Central memory CD8-positive, alpha-beta T cell (primary cell): ENCODE measurements around the gene PCBP3.

Experiments
- ATAC-seq: fragments of 150-1000 bp; cut with Tn5 transposase; replicated peaks from 2 replicates; pipeline ENCODE4 v1.10.0; 2022; ENCODE audit warnings: mild to moderate bottlenecking, moderate FRiP score, moderate number of reproducible peaks; ENCODE audit not compliant: poor library complexity, severe bottlenecking; ENCODE audit errors: extremely low read depth
- DNase-seq, 2 donors: peaks; one replicate each; pipeline ENCODE4 v3.0.0; 2021; ENCODE audit warnings: low spot score in 2 of 2
- H3K27ac Mint-ChIP-seq: one replicate; pipeline ENCODE4 v1.8.0; 2022; ENCODE audit warnings: low read depth, mild to moderate bottlenecking, moderate library complexity, mixed read lengths
- H3K27me3 Mint-ChIP-seq: one replicate; pipeline ENCODE4 v1.8.0; 2022; ENCODE audit warnings: mixed read lengths
- H3K36me3 Mint-ChIP-seq: one replicate; pipeline ENCODE4 v1.8.0; 2022; ENCODE audit warnings: mild to moderate bottlenecking, moderate library complexity, mixed read lengths; ENCODE audit not compliant: insufficient read depth
- H3K4me1 Mint-ChIP-seq: one replicate; pipeline ENCODE4 v1.8.0; 2022; ENCODE audit warnings: mixed read lengths
- H3K4me3 Mint-ChIP-seq: one replicate; pipeline ENCODE4 v1.8.0; 2022; ENCODE audit warnings: mild to moderate bottlenecking, moderate library complexity, mixed read lengths
- H3K9me3 Mint-ChIP-seq: one replicate; pipeline ENCODE4 v1.8.0; 2022; ENCODE audit warnings: mixed read lengths

The PCBP3 gene

DNA sequence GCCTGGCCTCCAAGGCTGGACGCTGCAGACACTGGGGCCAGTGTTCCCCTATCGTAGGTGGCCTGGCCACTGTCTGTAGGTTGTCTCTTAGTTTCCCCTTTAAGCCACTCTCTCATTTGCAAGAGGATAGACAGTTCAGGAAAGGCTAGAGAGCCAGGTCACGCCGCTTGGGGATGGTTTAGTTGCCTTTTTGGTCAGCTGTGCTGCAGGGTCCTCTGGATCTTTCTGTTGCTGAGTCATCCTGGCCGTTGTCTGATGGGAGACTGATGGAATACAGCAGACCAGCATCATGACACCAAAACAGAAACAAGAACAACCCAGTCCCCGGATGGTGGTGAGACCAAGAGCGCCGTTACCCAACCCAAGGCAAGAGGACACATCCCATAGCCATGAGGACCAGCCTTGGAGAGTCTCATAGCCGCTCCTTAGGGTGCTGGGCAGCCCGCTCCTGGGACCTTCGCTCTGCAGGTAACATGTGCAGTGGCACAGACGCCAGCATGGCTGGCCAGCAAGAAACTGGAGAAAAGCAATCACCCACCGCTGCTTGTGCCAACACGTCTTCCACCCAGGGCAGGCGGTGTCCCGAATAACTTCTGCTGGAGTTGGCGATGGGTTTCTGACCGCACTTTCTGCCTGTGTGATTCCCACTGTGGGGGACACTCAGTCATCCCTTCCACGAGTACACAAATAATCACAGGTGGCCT, 258.9 kb downstream of the PCBP3 start:
- ATAC-seq: no peak
- Mint-ChIP-seq H3K4me3 (no peak overlapping the region), H3K4me1 (no peaks in the 10 kb centered on the region), H3K36me3 (no peaks in the 10 kb centered on the region), H3K27ac (no peak overlapping the region), H3K9me3 (no peaks in the 10 kb centered on the region), H3K27me3 (no peaks in the 10 kb centered on the region)
- no peak for DNase-seq

DNA sequence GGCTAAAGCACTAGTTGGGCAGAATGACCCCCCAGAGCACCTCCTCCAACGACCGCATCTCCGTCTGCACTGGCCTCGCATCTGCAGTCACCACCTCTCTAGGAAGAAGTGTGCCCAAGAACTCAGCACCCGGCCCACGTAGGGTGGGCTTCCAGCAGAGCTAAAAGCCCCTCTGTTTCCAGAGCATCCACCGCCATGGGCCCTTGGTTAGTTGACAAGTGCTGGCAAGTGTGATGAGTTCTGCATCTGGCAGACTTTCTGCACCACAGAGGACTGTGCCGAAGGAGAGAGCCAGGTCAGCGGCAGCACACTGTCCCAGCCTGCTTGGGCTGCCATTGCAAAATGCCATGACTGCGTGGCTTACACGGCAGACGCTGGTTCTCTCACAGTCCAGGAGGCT, 261.7 kb downstream of the PCBP3 start:
- Mint-ChIP-seq H3K27me3 (peaks cover 9% of the 10 kb centered on the region), H3K36me3 (no peaks in the 10 kb centered on the region), H3K27ac (no peak overlapping the region), H3K4me3 (no peak overlapping the region), H3K9me3 (no peaks in the 10 kb centered on the region), H3K4me1 (no peaks in the 10 kb centered on the region)
- DNase-seq (no peak), ATAC-seq (no peak)

DNA sequence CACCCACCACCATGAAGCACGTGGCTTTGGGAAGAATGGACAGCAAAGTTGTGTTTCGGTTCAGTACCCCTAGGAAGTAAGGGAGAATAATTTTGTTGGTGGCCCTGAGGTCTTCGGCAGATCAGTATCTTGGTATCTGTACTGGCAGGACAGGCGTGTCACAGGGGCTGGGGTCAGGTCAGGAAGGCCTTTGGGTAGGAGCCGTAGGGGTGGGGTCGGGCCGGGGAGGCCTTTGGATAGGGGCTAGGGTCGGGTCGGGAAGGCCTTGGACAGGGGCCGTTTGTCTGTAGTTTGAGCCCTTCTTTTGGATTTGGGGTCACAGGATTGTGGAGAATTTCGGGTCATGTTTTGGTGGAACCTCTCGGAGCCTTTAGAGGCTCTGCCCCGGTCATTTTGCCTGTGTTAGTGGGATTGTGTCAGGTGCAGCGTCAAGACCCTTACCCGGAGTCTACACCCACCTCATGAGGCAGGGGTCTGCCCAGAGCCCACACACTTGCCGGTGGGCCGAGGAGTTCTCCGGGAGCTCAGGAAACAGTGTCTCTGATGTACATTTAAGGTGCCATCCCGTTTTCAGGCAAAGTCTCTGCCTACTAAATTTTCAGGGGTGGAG, 262.8 kb downstream of the PCBP3 start:
- Mint-ChIP-seq H3K27ac (no peak overlapping the region), H3K27me3 (peaks cover 9% of the 10 kb centered on the region), H3K36me3 (no peaks in the 10 kb centered on the region), H3K4me3 (no peak overlapping the region), H3K9me3 (no peaks in the 10 kb centered on the region), H3K4me1 (no peaks in the 10 kb centered on the region)
- ATAC-seq (no peak), DNase-seq (no peak)

DNA sequence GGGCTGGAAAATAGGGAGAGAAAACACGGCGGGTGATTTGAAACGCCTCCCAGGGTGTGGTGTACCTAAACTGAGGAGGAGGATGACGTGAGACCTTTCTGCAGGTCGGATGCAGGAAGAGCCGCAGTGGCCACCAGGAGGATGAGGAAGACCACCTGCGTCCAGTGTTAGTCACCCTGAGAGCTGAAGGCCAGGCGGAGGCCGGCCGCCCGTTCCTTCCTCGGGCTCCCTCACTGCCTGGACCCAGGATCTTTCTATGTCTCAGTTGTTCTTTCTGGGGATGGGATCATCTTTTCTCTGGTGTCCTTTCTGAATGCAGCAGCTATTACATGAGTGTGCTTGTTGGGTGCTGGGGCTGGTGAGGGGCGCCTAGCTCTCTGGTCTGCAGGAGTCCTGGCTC, 263.3 kb downstream of the PCBP3 start:
- Mint-ChIP-seq H3K4me1 (no peaks in the 10 kb centered on the region), H3K4me3 (no peak overlapping the region), H3K9me3 (no peaks in the 10 kb centered on the region), H3K27me3 (peaks cover 10% of the 10 kb centered on the region), H3K27ac (no peak overlapping the region), H3K36me3 (no peaks in the 10 kb centered on the region)
- DNase-seq (no peak), ATAC-seq (no peak)

DNA sequence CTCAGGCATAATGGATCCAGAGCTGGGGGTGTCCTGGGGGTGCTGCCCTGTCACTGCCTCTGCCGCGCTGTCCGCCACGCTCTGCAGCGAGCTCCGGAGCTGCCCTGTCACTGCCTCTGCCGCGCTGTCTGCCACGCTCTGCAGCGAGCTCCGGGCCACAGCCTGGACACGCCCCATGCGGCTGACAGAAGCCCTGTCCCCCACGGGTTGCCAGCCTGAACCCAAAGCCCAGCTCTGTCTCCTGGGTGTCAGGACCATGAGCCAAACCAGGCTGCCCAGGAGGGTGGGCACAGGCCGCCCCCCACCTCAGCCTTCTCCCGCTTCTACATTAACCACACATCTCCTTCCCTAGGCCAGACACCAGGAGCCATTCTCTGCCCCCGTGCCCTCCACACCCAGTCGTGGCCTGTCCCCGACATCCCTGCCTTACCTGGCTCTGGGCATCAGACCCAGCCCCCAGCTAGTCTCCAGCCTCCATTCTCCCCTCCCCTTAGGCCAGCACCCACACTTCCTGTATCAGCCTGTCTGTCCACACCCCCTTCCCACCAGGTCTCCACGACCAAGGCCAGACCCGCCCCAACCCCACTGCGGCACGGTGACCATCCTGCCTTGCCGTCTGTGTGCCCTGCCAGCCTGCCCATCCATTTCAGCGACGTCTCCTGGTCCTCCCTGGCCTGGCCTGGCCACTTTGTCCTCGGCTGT, 265.2 kb downstream of the PCBP3 start:
- H3K4me3 Mint-ChIP-seq: no peak overlapping the region
- H3K4me1 Mint-ChIP-seq: no peaks in the 10 kb centered on the region
- H3K36me3 Mint-ChIP-seq: no peaks in the 10 kb centered on the region
- peak overlapping the region; percentile 29 for H3K27ac Mint-ChIP-seq
- no peaks in the 10 kb centered on the region for H3K9me3 Mint-ChIP-seq
- H3K27me3 Mint-ChIP-seq: peaks cover 17% of the 10 kb centered on the region
- ATAC-seq (no peak), DNase-seq (no peak)

DNA sequence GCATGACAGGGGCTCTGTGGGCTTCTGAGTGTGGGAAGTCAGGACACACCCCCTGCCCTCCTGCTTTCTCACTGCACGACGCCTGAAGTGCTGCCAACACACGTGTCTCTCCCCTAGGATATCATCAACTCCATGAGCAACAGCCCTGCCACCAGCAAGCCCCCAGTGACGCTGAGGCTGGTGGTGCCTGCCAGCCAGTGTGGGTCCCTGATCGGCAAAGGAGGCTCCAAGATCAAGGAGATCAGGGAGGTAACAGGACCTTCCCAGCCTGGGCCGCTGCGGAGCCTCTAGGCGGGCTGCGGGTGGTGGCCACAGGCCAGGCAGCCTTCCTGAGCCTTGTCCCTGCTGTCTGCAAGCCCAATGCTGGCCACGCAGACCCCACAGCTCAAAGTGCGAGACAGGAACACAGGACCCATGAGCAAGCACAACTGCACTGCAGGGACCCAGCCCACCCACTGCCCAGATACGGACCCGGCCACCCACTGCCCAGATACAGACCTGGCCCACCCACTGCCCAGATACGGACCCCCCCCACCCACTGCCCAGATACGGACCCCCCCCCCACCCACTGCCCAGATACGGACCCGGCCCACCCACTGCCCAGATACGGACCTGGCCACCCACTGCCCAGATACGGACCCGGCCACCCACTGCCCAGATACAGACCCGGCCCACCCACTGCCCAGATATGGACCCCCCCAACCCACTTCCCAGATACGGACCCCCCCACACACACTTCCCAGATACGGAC, 265.9 kb downstream of the PCBP3 start:
- no peak overlapping the region for H3K4me3 Mint-ChIP-seq
- H3K9me3 Mint-ChIP-seq: no peaks in the 10 kb centered on the region
- no peaks in the 10 kb centered on the region for H3K4me1 Mint-ChIP-seq
- DNase-seq (no peak), ATAC-seq (no peak)
- H3K27me3 Mint-ChIP-seq: peaks cover 17% of the 10 kb centered on the region
- H3K27ac Mint-ChIP-seq: peak overlapping the region; percentile 29
- H3K36me3 Mint-ChIP-seq: no peaks in the 10 kb centered on the region

DNA sequence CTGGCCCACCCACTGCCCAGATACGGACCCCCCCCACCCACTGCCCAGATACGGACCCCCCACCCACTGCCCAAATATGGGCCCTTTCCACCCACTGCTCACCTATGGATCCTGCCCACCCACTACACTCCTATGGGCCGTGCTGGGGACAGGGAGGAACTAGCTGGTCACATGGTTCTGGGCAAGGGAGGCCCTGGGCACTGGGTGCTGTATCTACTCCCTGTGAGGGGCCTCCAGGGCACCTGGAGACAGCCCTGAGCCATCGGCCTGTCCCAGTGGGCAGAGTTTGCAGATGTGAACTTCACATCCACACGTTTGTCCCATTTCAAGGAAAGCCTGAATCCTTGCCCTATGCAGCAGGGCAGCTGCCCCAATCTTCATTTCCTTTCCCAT, 266.6 kb downstream of the PCBP3 start:
- Mint-ChIP-seq H3K36me3 (no peaks in the 10 kb centered on the region), H3K9me3 (no peaks in the 10 kb centered on the region), H3K4me1 (no peaks in the 10 kb centered on the region), H3K27me3 (peaks cover 17% of the 10 kb centered on the region), H3K27ac (no peak overlapping the region), H3K4me3 (no peak overlapping the region)
- ATAC-seq (no peak), DNase-seq (no peak)

DNA sequence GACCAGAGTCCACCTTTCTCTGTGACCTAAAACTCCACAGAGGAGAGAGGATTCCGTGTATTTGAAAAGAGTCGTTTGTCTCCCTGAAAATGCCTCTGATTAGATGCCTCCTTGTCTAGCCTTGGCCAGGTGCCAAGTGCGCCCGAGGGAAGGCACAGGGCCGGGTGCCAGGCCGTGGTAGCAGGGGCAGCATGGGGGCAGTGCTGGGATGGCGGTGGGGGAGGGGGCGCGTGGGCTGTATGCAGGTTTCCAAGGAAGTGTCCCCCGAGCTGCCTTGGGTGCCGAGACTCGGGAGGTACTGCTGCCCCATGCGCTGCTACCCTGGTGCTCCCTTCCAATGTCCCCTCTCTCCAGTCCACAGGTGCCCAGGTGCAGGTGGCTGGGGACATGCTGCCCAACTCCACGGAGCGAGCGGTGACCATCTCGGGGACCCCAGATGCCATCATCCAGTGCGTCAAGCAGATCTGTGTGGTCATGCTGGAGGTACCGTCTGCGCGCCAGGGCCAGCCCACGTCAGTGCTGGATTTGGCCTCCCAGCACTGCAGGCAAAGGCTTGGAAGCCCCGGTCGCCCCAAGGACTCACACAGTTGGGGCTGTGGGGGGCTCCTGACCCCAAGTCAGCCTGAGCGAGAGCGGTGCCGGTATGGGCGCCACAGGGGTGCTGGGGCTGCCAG, 267.2 kb downstream of the PCBP3 start:
- Mint-ChIP-seq H3K36me3 (no peaks in the 10 kb centered on the region), H3K27me3 (peaks cover 17% of the 10 kb centered on the region), H3K27ac (no peak overlapping the region), H3K9me3 (no peaks in the 10 kb centered on the region), H3K4me3 (no peak overlapping the region), H3K4me1 (peaks cover under 1% of the 10 kb centered on the region)
- DNase-seq (no peak), ATAC-seq (no peak)

DNA sequence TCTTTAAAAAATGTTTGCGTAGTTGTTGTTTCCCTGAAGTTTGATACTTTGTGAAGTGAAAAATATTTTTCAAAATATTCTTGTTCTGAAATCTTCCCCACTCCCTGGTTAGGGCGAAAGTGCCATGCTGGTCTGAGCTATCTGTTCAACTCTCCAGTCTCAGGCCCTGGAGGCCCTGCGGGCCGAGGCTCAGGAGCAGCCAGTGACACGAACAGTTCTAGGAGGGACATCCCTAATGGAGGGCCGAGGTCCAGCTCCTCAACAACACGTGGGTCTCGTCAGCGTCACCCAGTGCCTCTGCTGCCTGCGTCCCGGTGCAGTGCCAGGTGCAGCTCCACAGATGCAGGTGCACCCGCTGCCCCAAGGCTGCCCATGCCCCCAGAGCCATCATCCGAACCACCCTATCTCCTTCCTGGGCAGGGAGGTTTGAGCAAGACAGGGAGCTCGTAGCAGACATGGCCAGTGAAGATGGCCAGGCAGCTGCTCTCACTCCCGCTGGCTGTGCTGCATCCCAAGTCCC, 268.3 kb downstream of the PCBP3 start:
- Mint-ChIP-seq H3K4me1 (peaks cover 5% of the 10 kb centered on the region), H3K4me3 (no peak overlapping the region), H3K9me3 (no peaks in the 10 kb centered on the region), H3K36me3 (no peaks in the 10 kb centered on the region), H3K27ac (no peak overlapping the region), H3K27me3 (peaks cover 17% of the 10 kb centered on the region)
- DNase-seq (no peak), ATAC-seq (no peak)

DNA sequence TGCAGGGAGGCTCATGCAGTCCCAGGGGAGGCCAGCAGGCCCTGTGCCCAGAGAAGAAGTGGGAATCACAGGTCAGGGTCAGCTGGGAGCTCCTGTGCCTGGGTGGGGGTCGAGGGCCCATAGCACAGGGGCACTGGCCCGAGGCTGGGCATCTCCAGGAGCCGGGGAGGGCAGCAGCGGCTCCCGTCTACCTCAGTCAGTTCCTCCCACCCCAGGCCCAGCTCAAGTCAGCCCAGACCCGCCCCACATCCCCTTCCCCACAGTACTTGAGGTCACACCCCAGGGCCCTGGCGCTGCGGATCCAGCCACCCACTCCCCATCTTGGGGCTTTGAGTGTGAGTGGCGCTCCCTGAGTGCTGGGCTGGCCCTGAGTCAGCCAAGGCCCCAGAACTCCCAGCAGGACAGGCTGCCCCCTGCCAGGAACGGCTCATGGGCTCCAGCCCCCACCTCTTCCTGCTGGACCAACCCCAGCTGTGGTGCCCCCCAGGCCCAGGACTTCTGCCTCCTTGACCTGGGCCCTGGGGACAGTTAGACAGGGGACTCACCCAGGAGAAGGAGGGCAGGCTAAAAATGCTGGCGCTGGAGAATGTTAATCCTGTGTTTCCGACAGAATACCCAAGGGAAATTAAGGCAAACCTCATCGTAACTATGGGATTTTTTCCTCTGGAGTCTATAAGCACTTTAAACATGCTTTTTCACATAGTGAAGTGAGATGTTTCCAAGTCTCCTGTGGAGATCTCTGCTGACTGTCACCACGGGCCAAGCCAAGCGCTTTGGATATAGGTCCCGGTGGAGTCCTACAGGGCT, 269.3 kb downstream of the PCBP3 start:
- Mint-ChIP-seq H3K9me3 (no peaks in the 10 kb centered on the region), H3K36me3 (no peaks in the 10 kb centered on the region), H3K27ac (no peak overlapping the region), H3K27me3 (peaks cover 17% of the 10 kb centered on the region), H3K4me3 (no peak overlapping the region), H3K4me1 (peaks cover 5% of the 10 kb centered on the region)
- no peak for DNase-seq
- no peak for ATAC-seq

DNA sequence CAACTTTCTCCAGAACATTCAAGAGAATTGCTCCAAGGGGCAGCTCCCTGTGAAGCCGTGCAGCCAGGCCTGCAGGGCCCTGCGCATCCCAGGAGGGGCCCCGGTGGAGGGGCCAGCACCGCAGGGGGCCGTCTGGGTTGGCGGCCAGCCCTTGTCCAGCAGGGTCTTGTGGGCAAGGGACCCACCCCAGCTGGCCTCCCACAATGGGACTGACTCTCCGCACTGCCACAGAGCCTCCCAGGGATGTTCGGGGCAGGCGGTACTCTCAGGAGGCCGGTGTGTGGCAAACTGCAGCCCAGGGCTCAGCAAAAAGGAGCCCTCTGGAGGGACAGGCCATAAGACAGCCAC, 269.9 kb downstream of the PCBP3 start:
- H3K36me3 Mint-ChIP-seq: no peaks in the 10 kb centered on the region
- peaks cover 5% of the 10 kb centered on the region for H3K4me1 Mint-ChIP-seq
- H3K27ac Mint-ChIP-seq: no peak overlapping the region
- ATAC-seq: no peak
- H3K4me3 Mint-ChIP-seq: no peak overlapping the region
- no peaks in the 10 kb centered on the region for H3K9me3 Mint-ChIP-seq
- DNase-seq: no peak
- peaks cover 17% of the 10 kb centered on the region for H3K27me3 Mint-ChIP-seq
